HG02884 (cell line): ENCODE results near the gene KRT26.
A peak's percentile ranks its signal among the peaks of the same experiment; 100 is the strongest.
"Not testable (repeated sequence)": the region's sequence is repeated elsewhere in the genome, so short reads cannot be mapped to it uniquely, and the experiment has no call there.

Experiments
- ATAC-seq: cut with Tn5 transposase; IDR thresholded peaks from one replicate; pipeline ENCODE4 v1.9.1; 2021; ENCODE audit warnings: mild to moderate bottlenecking, moderate library complexity; ENCODE audit not compliant: unreplicated experiment

Gene KRT26

DNA sequence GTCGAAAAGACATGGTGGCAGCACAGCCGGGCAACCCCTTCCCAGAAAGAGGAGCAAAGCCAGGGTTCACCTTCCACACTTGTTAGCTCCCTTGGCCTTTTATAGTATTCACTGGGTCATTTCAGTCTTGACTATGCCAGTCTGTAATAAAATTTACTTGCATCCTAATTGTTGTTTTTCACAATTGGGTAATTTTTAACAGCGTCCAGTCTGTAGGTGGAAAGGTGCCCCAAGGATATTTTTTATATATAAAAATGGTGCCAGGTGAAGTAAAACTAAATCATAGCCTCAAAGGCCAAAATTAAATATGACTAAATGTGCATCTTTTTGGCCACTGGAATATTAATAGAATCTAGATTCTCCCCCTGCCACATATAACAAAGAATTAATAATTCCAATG, at the start of gene KRT26:
TSS of gene KRT26 (minus strand) at position 101 of the 400 bp plus-strand sequence. CDS start at position 13, 88 bp downstream.
- ATAC-seq: no peak

GRCh38 chr17:40821536-40821935, 49.5 kb upstream of the KRT26 start:
- ATAC-seq: no peak

GRCh38 chr17:40820228-40820838, 48.3 kb upstream of the KRT26 start:
- ATAC-seq: no peak

GRCh38 chr17:40819528-40820125, 47.6 kb upstream of the KRT26 start:
- ATAC-seq: no peak

DNA sequence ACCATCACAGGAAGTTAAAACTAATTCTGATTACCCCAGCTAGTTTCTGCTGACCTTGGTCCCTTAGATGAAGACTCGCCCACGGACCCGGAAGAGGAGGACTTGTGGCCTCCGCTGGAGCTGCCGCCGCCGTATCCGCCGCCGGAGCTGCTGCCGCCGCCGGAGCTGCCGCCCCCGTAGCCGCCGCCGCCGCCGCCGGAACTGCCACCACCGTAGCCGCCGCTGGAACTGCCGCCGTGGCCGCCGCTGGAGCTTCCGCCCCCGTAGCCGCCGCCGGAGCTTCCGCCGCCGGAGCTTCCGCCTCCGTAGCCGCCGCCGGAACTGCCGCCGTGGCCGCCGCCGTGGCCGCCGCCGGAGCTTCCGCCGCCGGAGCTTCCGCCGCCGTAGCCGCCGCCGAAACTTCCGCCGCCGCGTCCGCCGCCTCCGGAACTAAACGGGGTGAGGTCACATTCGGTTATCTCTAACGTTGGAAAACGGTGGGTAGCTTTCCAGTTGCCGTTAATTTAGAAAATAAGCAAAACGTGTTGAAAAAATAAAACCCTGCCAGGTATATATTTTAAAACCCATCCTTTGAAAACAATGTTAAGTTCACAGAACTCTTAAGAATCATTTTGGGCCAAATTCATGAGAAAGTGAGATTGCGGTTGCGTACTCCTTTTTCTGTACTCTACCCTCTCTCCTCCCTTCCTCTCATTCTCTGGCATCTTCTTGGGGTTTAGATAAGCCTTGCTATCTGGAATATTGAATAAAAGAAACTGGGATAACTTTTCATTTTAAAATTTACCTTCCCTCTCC, 46.9 kb upstream of the KRT26 start:
- peak; percentile 62 for ATAC-seq

GRCh38 chr17:40818343-40818732, 46.3 kb upstream of the KRT26 start:
- no peak for ATAC-seq

GRCh38 chr17:40817103-40817682, 45.2 kb upstream of the KRT26 start:
- no peak for ATAC-seq

- ATAC-seq: no peak
These were observed 44.6 kb upstream of the KRT26 start for GRCh38 chr17:40816569-40816968.

GRCh38 chr17:40815381-40815780, 43.4 kb upstream of the KRT26 start:
- no peak for ATAC-seq

DNA sequence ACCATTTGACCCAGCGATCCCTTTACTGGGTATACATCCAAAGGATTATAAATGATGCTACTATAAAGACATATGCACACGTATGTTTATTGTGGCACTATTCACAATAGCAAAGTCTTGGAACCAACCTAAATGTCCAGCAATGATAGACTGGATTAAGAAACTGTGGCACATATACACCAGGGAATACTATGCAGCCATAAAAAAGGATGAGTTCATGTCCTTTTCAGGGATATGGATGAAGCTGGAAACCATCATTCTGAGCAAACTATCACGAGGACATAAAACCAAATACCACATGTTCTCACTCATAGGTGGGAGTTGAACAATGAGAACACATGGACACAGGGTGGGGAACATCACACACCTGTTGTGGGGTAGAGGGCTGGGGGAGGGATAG, 42.7 kb upstream of the KRT26 start:
- not testable (repeated sequence) for ATAC-seq

GRCh38 chr17:40813804-40814203, 41.8 kb upstream of the KRT26 start:
- no peak for ATAC-seq

DNA sequence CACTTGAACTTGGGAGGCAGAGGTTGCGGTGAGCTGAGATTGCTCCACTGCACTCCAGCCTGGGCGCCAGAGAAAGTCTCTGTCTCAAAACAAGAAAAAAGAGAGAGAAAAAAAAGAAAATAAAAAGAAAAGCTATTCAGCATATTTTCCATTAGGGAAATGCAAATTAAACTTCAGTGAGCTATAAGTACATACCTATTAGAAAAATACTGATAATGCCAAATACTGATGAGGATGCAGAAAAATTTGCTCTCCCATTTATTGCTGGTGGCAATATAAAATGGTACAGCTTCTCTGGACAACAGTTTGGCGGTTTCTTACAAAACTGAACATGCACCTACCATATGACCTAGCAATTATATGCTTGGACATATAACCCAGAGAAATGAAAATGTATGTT, 40.6 kb upstream of the KRT26 start:
- ATAC-seq: no peak

DNA sequence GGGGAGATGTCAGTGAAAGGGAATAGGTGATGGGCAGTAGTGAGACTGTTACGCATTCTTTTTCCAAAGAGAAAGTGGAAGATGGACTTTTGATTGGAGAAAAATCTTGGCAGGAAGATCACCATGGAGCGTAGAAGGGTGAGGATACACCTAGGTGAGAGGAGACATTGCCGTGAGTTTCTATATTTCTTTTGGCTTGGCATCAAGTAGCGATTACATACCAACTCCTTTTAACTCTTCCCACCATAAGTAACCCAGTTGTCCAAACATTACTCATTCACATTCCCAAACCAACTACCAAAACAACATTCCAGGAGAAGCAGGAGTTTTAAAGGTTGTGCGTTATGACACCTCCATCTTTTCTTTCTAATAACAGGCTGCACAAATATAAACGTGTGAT, 38.5 kb upstream of the KRT26 start:
- no peak for ATAC-seq

DNA sequence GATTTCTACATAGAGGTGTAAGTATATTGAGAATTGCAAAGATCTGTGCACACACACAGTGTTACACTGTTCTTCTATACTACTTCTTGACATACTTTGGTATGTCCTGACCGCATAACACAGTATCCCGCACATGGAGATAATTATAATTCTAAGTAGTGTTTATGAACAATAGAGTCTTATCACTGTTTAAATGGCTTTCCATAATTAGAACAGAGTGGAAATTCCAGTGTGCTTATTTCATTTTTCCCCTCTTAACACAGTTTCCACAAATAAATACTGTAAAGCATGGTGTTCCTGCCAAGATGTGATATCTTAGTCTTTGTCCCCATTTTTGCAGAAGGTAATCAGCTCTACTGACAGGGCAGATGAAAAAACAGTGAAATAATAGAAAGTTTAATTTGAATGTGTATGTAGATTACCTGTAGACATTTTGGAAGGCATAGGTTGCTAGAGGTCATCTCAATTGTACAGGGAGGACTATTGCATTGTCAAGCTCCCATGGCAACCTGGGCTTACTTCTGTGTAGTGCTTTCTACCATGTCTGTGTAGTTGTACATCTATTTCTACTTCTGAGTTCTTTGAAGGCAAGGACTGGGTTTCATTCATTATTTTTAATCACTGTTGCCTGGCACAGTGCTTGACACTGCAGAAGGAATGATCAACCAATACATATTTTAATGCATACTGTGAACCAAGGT, 37.9 kb upstream of the KRT26 start:
- ATAC-seq: no peak

- ATAC-seq: no peak
These were observed 34.1 kb upstream of the KRT26 start for GRCh38 chr17:40806131-40806530.

DNA sequence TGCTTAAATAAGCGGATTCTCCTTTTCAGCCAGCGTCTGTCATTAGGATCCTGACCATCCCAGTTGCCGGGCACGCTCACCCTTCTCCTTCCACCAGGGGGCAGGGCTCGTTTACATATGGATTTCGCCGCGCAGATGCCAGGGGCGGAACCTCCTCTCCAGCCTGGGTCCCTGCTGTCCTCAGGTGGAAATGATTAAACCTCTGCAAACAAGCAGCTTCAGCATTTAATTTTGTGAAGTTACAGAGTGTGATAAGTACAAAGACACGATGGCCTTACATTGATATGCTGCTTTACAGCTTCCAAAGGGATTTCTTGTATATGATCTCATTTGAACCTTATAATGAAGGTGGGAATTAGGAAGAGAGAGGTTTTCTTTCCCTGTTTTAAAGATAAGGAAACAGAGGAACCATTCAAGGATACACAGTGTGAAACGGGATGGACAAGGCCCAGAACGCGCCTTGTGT, 31.6 kb upstream of the KRT26 start:
- no peak for ATAC-seq

- ATAC-seq: no peak
These were observed 29.2 kb upstream of the KRT26 start for GRCh38 chr17:40801157-40801556.

DNA sequence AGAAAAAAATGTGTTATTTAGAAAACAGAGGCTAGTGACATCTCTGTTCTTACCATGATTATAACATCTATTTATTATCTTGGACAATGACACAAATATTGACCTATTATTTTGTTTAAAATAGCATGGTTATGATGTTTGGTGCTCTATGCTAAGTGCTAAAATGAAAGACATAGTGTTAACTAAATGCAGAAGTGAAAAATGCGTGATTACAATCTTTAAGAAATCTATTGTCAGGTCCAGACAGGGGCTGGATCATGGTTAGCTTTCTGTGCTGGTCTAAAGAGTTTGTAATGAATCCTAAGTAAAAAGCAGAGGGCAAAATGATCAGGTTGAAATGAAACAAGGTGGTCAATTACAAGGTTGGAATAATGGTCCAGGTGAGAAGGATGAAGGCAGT, 28.4 kb upstream of the KRT26 start:
- no peak for ATAC-seq

- no peak for ATAC-seq
These were observed 27.9 kb upstream of the KRT26 start, which contains the start of gene KRT28 for GRCh38 chr17:40799859-40800258. Gene KRT28 (minus strand): TSS chr17:40799959. CDS start chr17:40799893, 66 bp downstream.

DNA sequence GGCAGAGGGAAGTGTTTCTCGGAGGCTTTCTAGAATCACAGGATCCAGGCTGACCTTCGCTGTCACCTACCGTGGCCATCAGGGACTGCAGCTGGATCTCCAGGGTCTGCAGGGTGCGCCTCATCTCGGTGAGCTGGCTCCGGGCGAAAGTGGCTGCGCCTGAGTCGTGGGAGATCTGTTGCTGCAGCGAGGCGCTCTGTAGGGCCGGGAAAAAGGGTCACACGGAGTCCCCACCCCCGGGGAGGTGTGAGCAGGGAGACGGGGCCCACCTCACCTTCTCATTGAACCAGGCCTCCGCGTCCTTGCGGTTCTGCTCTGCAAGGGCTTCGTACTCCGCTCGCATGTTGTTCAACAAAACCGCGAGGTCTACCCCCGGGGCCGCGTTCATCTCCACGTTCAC, 24.8 kb upstream of the KRT26 start:
- ATAC-seq: no peak
